ENCODE measurements around the gene FEZF1. TPM values are rescaled to one million over a fixed set of nuclear protein-coding genes. Genes with fewer than 3 reads are reported as not detected.

The FEZF1 gene
- total and polyA plus RNA-seq, 10 donors: 0.04 TPM; not detected in 9

GRCh38 chr7:122268101-122268500, 36.4 kb downstream of the FEZF1 start:
- TF ChIP-seq, protein P1, sequence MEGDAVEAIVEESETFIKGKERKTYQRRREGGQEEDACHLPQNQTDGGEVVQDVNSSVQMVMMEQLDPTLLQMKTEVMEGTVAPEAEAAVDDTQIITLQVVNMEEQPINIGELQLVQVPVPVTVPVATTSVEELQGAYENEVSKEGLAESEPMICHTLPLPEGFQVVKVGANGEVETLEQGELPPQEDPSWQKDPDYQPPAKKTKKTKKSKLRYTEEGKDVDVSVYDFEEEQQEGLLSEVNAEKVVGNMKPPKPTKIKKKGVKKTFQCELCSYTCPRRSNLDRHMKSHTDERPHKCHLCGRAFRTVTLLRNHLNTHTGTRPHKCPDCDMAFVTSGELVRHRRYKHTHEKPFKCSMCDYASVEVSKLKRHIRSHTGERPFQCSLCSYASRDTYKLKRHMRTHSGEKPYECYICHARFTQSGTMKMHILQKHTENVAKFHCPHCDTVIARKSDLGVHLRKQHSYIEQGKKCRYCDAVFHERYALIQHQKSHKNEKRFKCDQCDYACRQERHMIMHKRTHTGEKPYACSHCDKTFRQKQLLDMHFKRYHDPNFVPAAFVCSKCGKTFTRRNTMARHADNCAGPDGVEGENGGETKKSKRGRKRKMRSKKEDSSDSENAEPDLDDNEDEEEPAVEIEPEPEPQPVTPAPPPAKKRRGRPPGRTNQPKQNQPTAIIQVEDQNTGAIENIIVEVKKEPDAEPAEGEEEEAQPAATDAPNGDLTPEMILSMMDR (IDR thresholded peaks at IDR 0.05 in 8 of 11, conservative IDR thresholded peaks at IDR 0.05 in 3 of 11): no peak
- intact Hi-C loops (cut with DNase I; ENCODE audit: low total_unique reads): no loop called here
- Histone ChIP-seq H3K4me1 (no peaks in the 10 kb centered on the region), H3K27me3 (replicated peaks in 1 of 7) (no peaks in the 10 kb centered on the region), H3K4me3 (no peak overlapping the region), H3K9me3 (no peaks in the 10 kb centered on the region), H3K36me3 (no peaks in the 10 kb centered on the region), H3K27ac (no peak overlapping the region)
- DNase-seq: no peak
- WGBS, 5 donors: 44 to 55% (median 52%) methylated on average over 3 of the region's 3 CpGs

DNA sequence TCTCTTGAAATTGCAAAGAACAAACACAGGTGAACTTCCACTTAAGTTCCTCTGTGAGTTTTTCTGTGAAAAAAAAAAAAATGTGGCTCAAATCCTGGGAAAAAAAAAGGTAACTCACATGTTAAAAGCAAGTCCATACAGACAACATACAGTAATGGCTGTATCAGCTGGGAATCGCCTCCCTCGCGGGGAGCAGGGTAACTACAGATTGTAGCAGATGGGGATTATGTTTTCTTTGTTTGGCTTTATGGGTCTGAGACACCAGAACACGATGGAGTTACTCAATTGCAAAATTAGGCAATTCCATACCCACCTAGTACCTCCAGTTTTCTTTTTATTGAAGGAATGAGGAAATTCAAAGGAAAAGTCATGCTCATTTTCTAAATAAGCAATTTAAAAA, 42.3 kb downstream of the FEZF1 start:
- no peak for DNase-seq
- Histone ChIP-seq H3K9me3 (no peaks in the 10 kb centered on the region), H3K4me1 (no peaks in the 10 kb centered on the region), H3K27me3 (replicated peaks in 1 of 7) (peaks cover 0 to 6% (median 0%) of the 10 kb centered on the region in 7 donors), H3K36me3 (no peaks in the 10 kb centered on the region), H3K27ac (no peak overlapping the region), H3K4me3 (no peak overlapping the region)
- no peak for TF ChIP-seq POLR2AphosphoS5 (IDR thresholded peaks at IDR 0.05)
- no peak for TF ChIP-seq POLR2A (IDR thresholded peaks at IDR 0.05)
- TF ChIP-seq, protein P1 (IDR thresholded peaks at IDR 0.05 in 8 of 11, conservative IDR thresholded peaks at IDR 0.05 in 3 of 11): no peak
- WGBS, 5 donors: 48 to 60% (median 58%) methylated on average over 4 of the region's 4 CpGs
- intact Hi-C loops (cut with DNase I; ENCODE audit: low total_unique reads): no loop called here

DNA sequence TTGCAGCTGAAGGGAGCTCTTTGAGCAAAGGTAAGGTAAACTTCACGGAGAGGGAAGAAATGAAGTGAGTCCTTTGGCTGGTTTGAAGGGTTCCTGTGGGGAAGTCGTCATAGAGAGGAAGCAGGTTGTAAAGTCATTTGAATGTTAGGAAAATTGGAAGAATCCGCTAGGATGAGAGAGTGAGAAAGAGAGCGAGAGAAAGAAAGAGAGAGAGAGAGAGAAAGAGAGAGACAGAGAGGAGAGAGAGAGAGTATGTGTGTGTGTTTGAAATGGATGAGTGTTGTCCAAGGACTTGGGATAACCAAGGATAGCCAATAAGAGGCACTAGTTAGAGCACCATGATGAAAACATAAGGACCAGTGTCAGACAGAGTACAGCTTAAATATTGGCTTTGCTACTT, 43.1 kb downstream of the FEZF1 start:
- no peaks in the 10 kb centered on the region for H3K9me3 ChIP-seq
- DNase-seq: no peak

DNA sequence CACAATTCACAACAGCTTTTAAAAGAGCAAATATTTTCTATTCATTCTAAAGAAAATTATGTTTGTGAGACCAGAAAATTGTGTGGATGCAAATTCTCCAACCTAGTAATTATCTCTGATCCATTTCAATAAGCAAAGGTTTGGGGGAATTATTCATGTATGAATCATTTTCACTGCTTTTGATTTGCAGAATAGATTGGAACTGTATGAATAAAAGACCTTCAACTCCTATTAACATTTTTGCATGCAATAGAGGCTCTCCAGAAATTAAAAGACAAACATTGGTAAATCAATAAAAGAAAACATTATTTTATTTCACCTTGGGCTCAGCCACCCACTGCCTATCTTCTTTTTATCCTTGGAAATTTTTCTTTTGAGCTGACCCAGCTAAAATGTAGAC, 43.5 kb downstream of the FEZF1 start:
- TF ChIP-seq, protein P1 (IDR thresholded peaks at IDR 0.05 in 8 of 11, conservative IDR thresholded peaks at IDR 0.05 in 3 of 11): no peak
- TF ChIP-seq POLR2AphosphoS5 (IDR thresholded peaks at IDR 0.05) (no peak), POLR2A (IDR thresholded peaks at IDR 0.05) (no peak)
- intact Hi-C loops (cut with DNase I; ENCODE audit: low total_unique reads): no loop called here
- Histone ChIP-seq H3K27me3 (replicated peaks in 1 of 7) (peaks cover 0 to 6% (median 0%) of the 10 kb centered on the region in 7 donors), H3K9me3 (no peaks in the 10 kb centered on the region), H3K4me1 (no peaks in the 10 kb centered on the region), H3K27ac (no peak overlapping the region), H3K36me3 (no peaks in the 10 kb centered on the region), H3K4me3 (no peak overlapping the region)
- no peak for DNase-seq

More for the DNA sequence above, 43.1 kb downstream of the FEZF1 start:
- no peak for TF ChIP-seq POLR2A (IDR thresholded peaks at IDR 0.05)
- TF ChIP-seq, protein P1 (IDR thresholded peaks at IDR 0.05 in 8 of 11, conservative IDR thresholded peaks at IDR 0.05 in 3 of 11): no peak
- TF ChIP-seq POLR2AphosphoS5 (IDR thresholded peaks at IDR 0.05): no peak
- Histone ChIP-seq H3K4me3 (no peak overlapping the region), H3K36me3 (no peaks in the 10 kb centered on the region), H3K27ac (no peak overlapping the region), H3K4me1 (no peaks in the 10 kb centered on the region), H3K27me3 (replicated peaks in 1 of 7) (peaks cover 0 to 6% (median 0%) of the 10 kb centered on the region in 7 donors)
- intact Hi-C loops (cut with DNase I; ENCODE audit: low total_unique reads): no loop called here
- WGBS, 5 donors: 37 to 53% (median 46%) methylated on average over 4 of the region's 4 CpGs
